Breast epithelium (tissue), 4 donors: Measurements from ENCODE around the gene TGM1. TPM values are rescaled to one million over a fixed set of nuclear protein-coding genes. Genes with fewer than 3 reads are reported as not detected.

ENCODE experiments used
- DNase-seq, 2 donors: peaks; one replicate each; pipeline ENCODE4 v3.0.0-alpha.2; 2019; ENCODE audit warnings: low spot score in 2 of 2
- H3K27ac ChIP-seq, 2 donors: fragments of 200-600 bp; sonication (generic) in 1 of 2; one replicate each; pipeline ENCODE4 v1.5.1; 2016 to 2019; ENCODE audit warnings: mild to moderate bottlenecking in 1 of 2
- H3K27me3 ChIP-seq, 2 donors: fragments of 200-600 bp; sonication (generic) in 1 of 2; one replicate each; pipeline versions ENCODE4 v1.5.1 to v1.6.0; 2017 to 2019; ENCODE audit warnings: control low read depth in 1 of 2, mild to moderate bottlenecking in 1 of 2
- H3K36me3 ChIP-seq: fragments of 200-600 bp; one replicate; pipeline ENCODE4 v1.5.1; 2019
- H3K4me1 ChIP-seq, 2 donors: fragments of 200-600 bp; sonication (generic); one replicate each; pipeline ENCODE4 v1.5.1; 2016 to 2019; ENCODE audit warnings: control low read depth in 1 of 2
- H3K4me3 ChIP-seq, 3 donors: fragments of 200-600 bp; sonication (generic); 1 replicate in 2 of 3; 2 replicates in 1 of 3; pipeline ENCODE4 v1.5.1; 2016 to 2019; ENCODE audit warnings: mild to moderate bottlenecking in 3 of 3, moderate library complexity in 2 of 3
- H3K9me3 ChIP-seq, 2 donors: fragments of 200-600 bp; sonication (generic) in 1 of 2; one replicate each; pipeline ENCODE4 v1.5.1; 2016 to 2019; ENCODE audit warnings: control low read depth in 1 of 2
- CTCF ChIP-seq, 3 donors: fragments of 450-650 bp; IDR thresholded peaks; one replicate each; pipeline ENCODE4 v1.5.1; 2016 to 2017; ENCODE audit warnings: antibody characterized with exemption in 3 of 3, mild to moderate bottlenecking in 3 of 3, moderate library complexity in 3 of 3
- POLR2A ChIP-seq: fragments of 450-650 bp; IDR thresholded peaks from one replicate; pipeline ENCODE4 v1.6.1; 2016; ENCODE audit warnings: antibody characterized with exemption, mild to moderate bottlenecking, moderate library complexity
- POLR2AphosphoS5 ChIP-seq, 3 donors: sonication (generic); formaldehyde crosslinking; IDR thresholded peaks; one replicate each; pipeline ENCODE4 v1.6.1; 2017; ENCODE audit warnings: antibody characterized with exemption in 3 of 3
- intact Hi-C: fragments of 100-400 bp; cut with DNase I; formaldehyde crosslinking; loops from one replicate; pipeline ENCODE4 v1.15.1; 2023; ENCODE audit warnings: low total_unique reads
- total RNA-seq, 3 donors: library from RNA; depleted of rRNA; stranded (reverse); fragments of >200 nt; gene quantifications; one replicate each; pipeline ENCODE4 v1.1.0, GENCODE V29; 2016

Gene TGM1
- total RNA-seq, 3 donors from 2014 or later = 0.32 to 18.7 (median 1.6) TPM

DNA sequence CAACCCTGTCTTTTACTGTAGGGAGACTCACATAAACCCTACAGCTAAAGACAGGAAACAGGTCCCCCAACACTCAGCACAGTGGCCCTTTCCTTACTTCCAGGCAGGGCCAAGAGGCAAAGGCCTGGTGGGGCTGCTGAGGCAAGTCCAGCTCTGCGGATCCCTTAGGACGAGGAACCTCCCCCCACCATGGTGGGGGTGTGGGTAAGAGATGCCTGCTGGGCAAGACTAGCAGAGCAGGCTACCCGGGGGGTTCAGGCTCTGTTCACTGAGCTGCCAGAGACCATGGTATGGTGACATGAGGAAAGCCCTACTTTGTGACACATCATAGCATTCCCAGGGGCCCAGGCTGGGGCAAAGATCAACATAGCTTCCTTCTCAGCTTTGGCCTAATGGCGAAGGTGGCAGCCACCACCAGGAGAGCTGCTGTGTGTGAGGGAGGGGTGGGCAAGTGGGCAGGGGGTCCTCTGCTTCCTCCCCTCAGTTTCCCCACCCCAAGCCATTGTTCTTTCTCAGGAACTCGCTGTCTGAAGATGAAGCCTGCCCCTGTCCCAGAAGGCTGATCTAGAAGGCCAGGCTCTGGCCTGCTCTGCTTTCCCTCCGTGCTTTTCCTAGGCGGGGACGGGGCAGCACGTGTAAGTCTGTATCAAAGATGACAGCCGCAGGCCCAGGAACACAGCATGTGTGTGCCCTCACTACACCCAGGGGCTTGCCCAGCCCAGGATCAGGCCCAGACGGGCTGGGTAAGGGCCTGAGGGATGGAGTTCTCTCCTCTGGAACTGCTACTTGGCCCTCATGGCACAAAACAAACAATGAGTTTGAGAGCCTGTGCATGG is 10.5 kb downstream of the TGM1 start:
- no peak overlapping the region for H3K27ac ChIP-seq
- H3K9me3 ChIP-seq = no peaks in the 10 kb centered on the region
- TF ChIP-seq POLR2A = no peak
- no peak for TF ChIP-seq POLR2AphosphoS5 (IDR thresholded peaks at IDR 0.05)
- no peak for TF ChIP-seq CTCF (IDR thresholded peaks at IDR 0.05)
- no peaks in the 10 kb centered on the region for H3K27me3 ChIP-seq
- H3K4me1 ChIP-seq = no peaks in the 10 kb centered on the region
- intact Hi-C loops = no loop called here
- no peak overlapping the region for H3K4me3 ChIP-seq
- H3K36me3 ChIP-seq = no peaks in the 10 kb centered on the region
- DNase-seq = no peak

DNA sequence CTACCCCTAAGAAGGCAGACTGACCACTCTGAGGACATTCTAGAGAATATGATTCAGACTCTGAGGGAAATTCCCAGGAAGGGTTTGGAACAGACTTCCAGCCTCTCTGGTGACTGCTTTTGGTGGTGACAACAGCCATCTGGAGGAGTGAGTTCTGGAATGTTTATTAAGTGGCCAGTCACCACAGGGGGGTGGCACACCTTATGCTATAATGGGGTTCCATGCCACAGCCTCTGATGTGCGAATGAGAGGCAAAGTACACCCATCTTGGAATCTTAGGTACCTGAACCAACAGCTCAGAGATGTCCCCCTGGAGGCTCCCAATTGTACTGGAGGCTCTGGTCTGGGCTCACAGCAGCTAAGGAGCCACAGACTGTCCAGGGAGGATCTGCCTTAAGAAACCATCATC is 11.1 kb downstream of the TGM1 start:
- no peaks in the 10 kb centered on the region for H3K27me3 ChIP-seq
- no peaks in the 10 kb centered on the region for H3K9me3 ChIP-seq
- no peak overlapping the region for H3K27ac ChIP-seq
- no peaks in the 10 kb centered on the region for H3K4me1 ChIP-seq
- intact Hi-C loops = no loop called here
- TF ChIP-seq POLR2AphosphoS5 (IDR thresholded peaks at IDR 0.05) = no peak
- no peak for TF ChIP-seq CTCF (IDR thresholded peaks at IDR 0.05)
- TF ChIP-seq POLR2A = no peak
- no peak for DNase-seq
- no peak overlapping the region for H3K4me3 ChIP-seq
- H3K36me3 ChIP-seq = no peaks in the 10 kb centered on the region

DNA sequence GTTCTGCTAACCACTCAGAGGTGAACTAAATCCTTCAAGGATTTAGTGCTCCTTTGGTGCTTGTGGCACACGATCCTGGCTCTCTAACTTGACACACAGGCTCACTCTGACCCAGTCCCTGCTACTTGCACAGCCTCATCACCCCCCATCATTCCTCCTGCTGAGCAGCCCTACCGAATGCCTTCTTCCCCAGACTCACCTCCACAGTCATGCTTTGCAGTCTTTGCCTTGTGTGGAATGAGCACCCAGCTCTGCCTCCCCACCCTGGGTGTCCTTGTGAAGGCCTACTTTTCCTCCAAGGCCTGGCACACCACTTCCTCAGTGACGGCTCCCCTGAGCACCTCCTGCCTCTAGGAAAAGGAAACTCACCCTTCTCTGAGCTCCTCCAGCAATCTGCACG is 12.6 kb downstream of the TGM1 start:
- Histone ChIP-seq H3K36me3 (no peaks in the 10 kb centered on the region), H3K4me1 (no peaks in the 10 kb centered on the region), H3K27ac (no peak overlapping the region), H3K9me3 (no peaks in the 10 kb centered on the region), H3K4me3 (no peak overlapping the region), H3K27me3 (no peaks in the 10 kb centered on the region)
- no peak for DNase-seq
- intact Hi-C loops = no loop called here
- TF ChIP-seq POLR2AphosphoS5 (IDR thresholded peaks at IDR 0.05) (no peak), CTCF (IDR thresholded peaks at IDR 0.05) (no peak), POLR2A (no peak)

DNA sequence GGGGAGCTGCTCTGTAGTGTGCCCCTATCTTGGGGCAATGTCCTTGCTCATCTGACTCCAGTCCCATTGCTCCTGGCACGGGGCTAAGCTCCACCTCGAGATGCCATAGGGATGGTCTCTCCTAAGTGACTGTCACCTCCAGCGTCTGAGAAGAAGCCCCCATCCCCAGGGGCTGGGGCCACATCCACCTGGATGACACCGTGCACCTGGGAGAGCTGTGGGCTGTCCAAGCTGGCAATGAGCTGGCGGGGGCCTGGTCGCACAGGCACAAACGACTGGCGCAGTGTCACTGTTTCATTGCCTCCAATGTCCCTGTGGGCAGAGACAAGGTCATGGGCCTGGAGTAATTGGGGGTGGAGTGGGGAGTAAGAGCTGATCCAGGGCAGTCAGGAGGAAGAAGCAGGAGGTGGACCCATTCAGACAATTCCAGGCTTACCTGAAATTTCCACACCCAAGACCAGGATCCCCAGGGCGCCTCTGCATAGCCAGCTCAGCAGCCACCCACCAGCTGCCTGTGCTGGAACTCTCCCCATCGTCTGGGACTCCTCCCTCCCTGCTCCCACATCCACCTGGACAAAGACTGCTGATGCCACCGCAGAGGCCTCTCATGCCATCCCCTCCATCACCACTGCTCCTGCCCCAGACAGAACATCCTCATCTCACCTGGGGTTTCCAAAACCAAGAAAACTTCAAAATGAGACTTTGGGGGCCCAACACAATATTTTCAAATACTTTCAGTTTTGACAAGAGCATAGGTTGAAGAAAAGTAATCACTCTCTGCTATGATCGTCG is 13.6 kb downstream of the TGM1 start:
- Histone ChIP-seq H3K4me1 (no peaks in the 10 kb centered on the region), H3K36me3 (no peaks in the 10 kb centered on the region), H3K27me3 (no peaks in the 10 kb centered on the region), H3K9me3 (no peaks in the 10 kb centered on the region), H3K27ac (no peak overlapping the region), H3K4me3 (no peak overlapping the region)
- DNase-seq = no peak
- intact Hi-C loops = loop anchor here (10.0 kb wide), 1 partner anchor 55 kb away; the partner anchor contains the start of gene CIDEB
- no peak for TF ChIP-seq POLR2A
- no peak for TF ChIP-seq CTCF (IDR thresholded peaks at IDR 0.05)
- TF ChIP-seq POLR2AphosphoS5 (IDR thresholded peaks at IDR 0.05) = no peak

DNA sequence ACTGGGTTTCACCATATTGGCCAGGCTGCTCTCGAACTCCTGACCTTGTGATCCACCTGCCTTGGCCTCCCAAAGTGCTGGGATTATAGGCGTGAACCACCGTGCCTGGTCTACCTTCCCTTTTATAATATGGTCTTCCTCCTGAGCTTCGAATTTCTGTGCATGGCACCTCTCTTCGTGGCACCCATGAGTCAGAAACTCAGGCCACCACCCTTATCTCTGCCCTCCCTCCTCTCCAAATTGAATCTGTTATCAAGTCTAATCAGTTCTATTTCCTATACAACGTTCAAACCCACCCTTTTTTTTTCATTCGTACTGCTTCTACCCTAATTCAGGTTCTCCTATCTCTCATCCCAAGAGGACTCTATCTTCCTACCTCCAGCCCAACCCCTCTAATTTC is 15.6 kb downstream of the TGM1 start:
- no peak overlapping the region for H3K27ac ChIP-seq
- intact Hi-C loops = loop anchor here (10.0 kb wide), 1 partner anchor 57 kb away; the partner anchor contains the start of gene CIDEB
- no peaks in the 10 kb centered on the region for H3K9me3 ChIP-seq
- TF ChIP-seq POLR2A (no peak), POLR2AphosphoS5 (IDR thresholded peaks at IDR 0.05) (no peak), CTCF (IDR thresholded peaks at IDR 0.05) (no peak)
- H3K36me3 ChIP-seq = no peaks in the 10 kb centered on the region
- DNase-seq = no peak
- H3K27me3 ChIP-seq = no peaks in the 10 kb centered on the region
- H3K4me3 ChIP-seq = no peak overlapping the region
- H3K4me1 ChIP-seq = no peaks in the 10 kb centered on the region
